A673 (cell line): Measurements from ENCODE around the gene PRG3. TPM values are rescaled to one million over a fixed set of nuclear protein-coding genes. Genes with fewer than 3 reads are reported as not detected.

ENCODE experiments used
- BruUV-seq: library from RNA; stranded (reverse); fragments of 400-500 nt; replicated peaks from 2 replicates; lab custom pipeline; 2021; lab: Mats Ljungman, UMichigan
- CTCF ChIA-PET: fragments of 300-600 bp; sonication (Branson Sonifier 250); formaldehyde crosslinking; loops from one replicate; lab custom pipeline; 2022; ENCODE audit warnings: antibody characterized with exemption; lab: Charles Lee
- POLR2A ChIA-PET: fragments of 300-600 bp; sonication (Branson Sonifier 250); formaldehyde crosslinking; loops from one replicate; lab custom pipeline; 2022; ENCODE audit warnings: antibody characterized with exemption; ENCODE audit not compliant: low non-redundant PET; lab: Charles Lee
- DNase-seq: peaks from one replicate; pipeline ENCODE4 v3.0.0-alpha.2; 2015; ENCODE audit warnings: low spot score
- H3K27ac ChIP-seq: fragments of 200-600 bp; sonication (generic); 2 replicates; pipeline ENCODE4 v1.5.1; 2016; ENCODE audit warnings: mixed run types, low read depth, mild to moderate bottlenecking, mixed read lengths, antibody characterized with exemption, low read length; ENCODE audit not compliant: poor library complexity, severe bottlenecking
- H3K27me3 ChIP-seq: fragments of 200-600 bp; sonication (generic); replicated peaks from 2 replicates; pipeline ENCODE4 v1.6.1; 2017; ENCODE audit warnings: mixed run types, low read depth, mild to moderate bottlenecking, mixed read lengths, antibody characterized with exemption, low read length; ENCODE audit not compliant: insufficient read depth, poor library complexity
- H3K36me3 ChIP-seq: fragments of 200-600 bp; sonication (generic); 2 replicates; pipeline ENCODE4 v1.6.1; 2016; ENCODE audit warnings: mixed run types, mild to moderate bottlenecking, mixed read lengths, antibody characterized with exemption, low read length; ENCODE audit not compliant: insufficient read depth, poor library complexity, severe bottlenecking
- H3K4me1 ChIP-seq: fragments of 200-600 bp; sonication (generic); 2 replicates; pipeline ENCODE4 v1.6.1; 2017; ENCODE audit warnings: mixed run types, mild to moderate bottlenecking, mixed read lengths, antibody characterized with exemption, low read length; ENCODE audit not compliant: insufficient read depth, poor library complexity, severe bottlenecking
- H3K4me3 ChIP-seq: fragments of 200-600 bp; sonication (generic); 2 replicates; pipeline ENCODE4 v1.5.1; 2016; ENCODE audit warnings: low read depth, mixed run types, mild to moderate bottlenecking, mixed read lengths, low read length; ENCODE audit not compliant: poor library complexity, severe bottlenecking
- H3K9me3 ChIP-seq: fragments of 200-600 bp; sonication (generic); 2 replicates; pipeline ENCODE4 v1.6.1; 2016; ENCODE audit warnings: mixed run types, low read depth, mild to moderate bottlenecking, mixed read lengths, antibody characterized with exemption, low read length; ENCODE audit not compliant: poor library complexity, severe bottlenecking
- CTCF ChIP-seq: fragments of 300-800, 200-600 bp; sonication (generic); conservative IDR thresholded peaks from 2 replicates; pipeline ENCODE4 v1.5.1; 2017; ENCODE audit warnings: low read depth, mild to moderate bottlenecking, antibody characterized with exemption, low read length, moderate library complexity, mixed read lengths
- EZH2 ChIP-seq: fragments of 200-600 bp; sonication (generic); IDR thresholded peaks from 2 replicates; pipeline ENCODE4 v1.6.1; 2017; ENCODE audit warnings: borderline replicate concordance, low read depth, mild to moderate bottlenecking, mixed read lengths, antibody characterized with exemption, low read length; ENCODE audit not compliant: poor library complexity, severe bottlenecking
- intact Hi-C: fragments of 100-400 bp; cut with micrococcal nuclease; formaldehyde crosslinking; loops from one replicate; pipeline ENCODE4 v1.10.0; 2022; ENCODE audit not compliant: unreplicated experiment
- total RNA-seq: library from RNA; stranded (reverse); gene quantifications from 2 replicates; pipeline ENCODE4 v1.2.3, GENCODE V29; 2021

The PRG3 gene
- total RNA-seq, 1 experiment from 2014 or later, result not detected

GRCh38 chr11:57336111-57336666, 44.8 kb downstream of the PRG3 start:
- POLR2A ChIA-PET, result interaction anchor here (0.5 kb wide), 1 partner anchor 12 kb away, joined by 4 read pairs; no protein-coding TSS in a partner anchor
- H3K27ac ChIP-seq, result peak overlapping the region; percentile 93
- peak overlapping the region; percentile 86 for H3K4me3 ChIP-seq
- TF ChIP-seq CTCF (no peak), EZH2 (no peak)
- intact Hi-C loops, result loop anchor here (5.0 kb wide), 1 partner anchor 331 kb away; the partner anchor contains the start of gene ZDHHC5
- peaks cover 35% of the 10 kb centered on the region for H3K36me3 ChIP-seq
- BruUV-seq, result TSS peak; percentile 99
- no peak for DNase-seq
- CTCF ChIA-PET, result interaction anchor here (0.7 to 2.1 kb wide), 2 partner anchors 10 to 11 kb away, joined by 4 to 5 read pairs; no protein-coding TSS in a partner anchor
- no peaks in the 10 kb centered on the region for H3K27me3 ChIP-seq
- no peaks in the 10 kb centered on the region for H3K9me3 ChIP-seq
- peaks cover 11% of the 10 kb centered on the region for H3K4me1 ChIP-seq

GRCh38 chr11:57335343-57336110, 45.4 kb downstream of the PRG3 start, which contains the start of gene SSRP1:
TSS of gene SSRP1 (minus strand) at chr11:57335892. CDS start at chr11:57335121, 771 bp downstream.
- Histone ChIP-seq H3K36me3 (peaks cover 41% of the 10 kb centered on the region), H3K27me3 (no peaks in the 10 kb centered on the region), H3K27ac (peak within 1 kb of the TSS; percentile 93), H3K4me1 (peaks cover 11% of the 10 kb centered on the region), H3K4me3 (peak within 1 kb of the TSS; percentile 86), H3K9me3 (no peaks in the 10 kb centered on the region)
- peak; percentile 97 for DNase-seq
- no TSS peak for BruUV-seq
- ChIA-PET CTCF (interaction anchor here (0.7 to 2.1 kb wide), 2 partner anchors 10 kb away, joined by 4 to 5 read pairs; no protein-coding TSS in a partner anchor), POLR2A (interaction anchor here (0.5 kb wide), 1 partner anchor 11 kb away, joined by 4 read pairs; no protein-coding TSS in a partner anchor)
- TF ChIP-seq CTCF (no peak; the same call in 1 of the 2 replicates), EZH2 (no peak)
- intact Hi-C loops, result loop anchor here (1.0 to 5.0 kb wide), 2 partner anchors 10 to 332 kb away; partner anchors contain the start of gene ZDHHC5

- Histone ChIP-seq H3K4me3 (peak overlapping the region; percentile 86), H3K27ac (peak overlapping the region; percentile 93), H3K27me3 (no peaks in the 10 kb centered on the region), H3K36me3 (peaks cover 47% of the 10 kb centered on the region), H3K9me3 (no peaks in the 10 kb centered on the region), H3K4me1 (peaks cover 11% of the 10 kb centered on the region)
- no peak for DNase-seq
- POLR2A ChIA-PET, result no interaction called here
- TF ChIP-seq CTCF (no peak), EZH2 (no peak)
- intact Hi-C loops, result loop anchor here (1.0 to 5.0 kb wide), 2 partner anchors 10 to 332 kb away; partner anchors contain the start of gene ZDHHC5
- CTCF ChIA-PET, result interaction anchor here (2.1 kb wide), 1 partner anchor 11 kb away, joined by 5 read pairs; no protein-coding TSS in a partner anchor
- no TSS peak for BruUV-seq
These were observed 46.0 kb downstream of the PRG3 start for GRCh38 chr11:57335023-57335342.
